ENCODE measurements around the gene GSK3A.
A peak's percentile ranks its signal among the peaks of the same experiment; 100 is the strongest.

Gene GSK3A

GRCh38 chr19:42251572-42252358 is 9.4 kb upstream of the GSK3A start (continued):
- TF ChIP-seq, protein P1, sequence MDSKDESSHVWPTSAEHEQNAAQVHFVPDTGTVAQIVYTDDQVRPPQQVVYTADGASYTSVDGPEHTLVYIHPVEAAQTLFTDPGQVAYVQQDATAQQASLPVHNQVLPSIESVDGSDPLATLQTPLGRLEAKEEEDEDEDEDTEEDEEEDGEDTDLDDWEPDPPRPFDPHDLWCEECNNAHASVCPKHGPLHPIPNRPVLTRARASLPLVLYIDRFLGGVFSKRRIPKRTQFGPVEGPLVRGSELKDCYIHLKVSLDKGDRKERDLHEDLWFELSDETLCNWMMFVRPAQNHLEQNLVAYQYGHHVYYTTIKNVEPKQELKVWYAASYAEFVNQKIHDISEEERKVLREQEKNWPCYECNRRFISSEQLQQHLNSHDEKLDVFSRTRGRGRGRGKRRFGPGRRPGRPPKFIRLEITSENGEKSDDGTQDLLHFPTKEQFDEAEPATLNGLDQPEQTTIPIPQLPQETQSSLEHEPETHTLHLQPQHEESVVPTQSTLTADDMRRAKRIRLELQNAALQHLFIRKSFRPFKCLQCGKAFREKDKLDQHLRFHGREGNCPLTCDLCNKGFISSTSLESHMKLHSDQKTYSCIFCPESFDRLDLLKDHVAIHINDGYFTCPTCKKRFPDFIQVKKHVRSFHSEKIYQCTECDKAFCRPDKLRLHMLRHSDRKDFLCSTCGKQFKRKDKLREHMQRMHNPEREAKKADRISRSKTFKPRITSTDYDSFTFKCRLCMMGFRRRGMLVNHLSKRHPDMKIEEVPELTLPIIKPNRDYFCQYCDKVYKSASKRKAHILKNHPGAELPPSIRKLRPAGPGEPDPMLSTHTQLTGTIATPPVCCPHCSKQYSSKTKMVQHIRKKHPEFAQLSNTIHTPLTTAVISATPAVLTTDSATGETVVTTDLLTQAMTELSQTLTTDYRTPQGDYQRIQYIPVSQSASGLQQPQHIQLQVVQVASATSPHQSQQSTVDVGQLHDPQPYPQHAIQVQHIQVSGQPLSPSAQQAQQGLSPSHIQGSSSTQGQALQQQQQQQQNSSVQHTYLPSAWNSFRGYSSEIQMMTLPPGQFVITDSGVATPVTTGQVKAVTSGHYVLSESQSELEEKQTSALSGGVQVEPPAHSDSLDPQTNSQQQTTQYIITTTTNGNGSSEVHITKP (tag by site-specific recombination; IDR thresholded peaks at IDR 0.05): no peak
- TF ChIP-seq ZSCAN30 (tag by site-specific recombination; IDR thresholded peaks at IDR 0.05) (no peak), GLIS1 (tag by site-specific recombination; IDR thresholded peaks at IDR 0.05) (peak; percentile 27; the same call in 1 of the 2 replicates), ZNF837 (tag by site-specific recombination; IDR thresholded peaks at IDR 0.05) (no peak), ZNF366 (tag by site-specific recombination; conservative IDR thresholded peaks at IDR 0.05) (no peak), ZNF274 (IDR thresholded peaks at IDR 0.05; ENCODE audit: low read length) (no peak), ZNF274 (tag by site-specific recombination; IDR thresholded peaks at IDR 0.05; ENCODE audit: borderline replicate concordance) (no peak), ZNF558 (tag by site-specific recombination; IDR thresholded peaks at IDR 0.05) (no peak), ZNF701 (tag by site-specific recombination; IDR thresholded peaks at IDR 0.05) (no peak), ZNF600 (tag by site-specific recombination; IDR thresholded peaks at IDR 0.05) (0 out of 2 replicates have a peak, but pooled peaks have one; percentile 21), ZEB2 (tag by site-specific recombination; IDR thresholded peaks at IDR 0.05) (no peak), ZNF664 (tag by site-specific recombination; IDR thresholded peaks at IDR 0.05) (no peak), ZFP3 (tag by site-specific recombination; IDR thresholded peaks at IDR 0.05; ENCODE audit: low read depth) (no peak), ZBTB20 (tag by site-specific recombination; IDR thresholded peaks at IDR 0.05) (no peak), HIC1 (tag by site-specific recombination; IDR thresholded peaks at IDR 0.05) (no peak), IKZF3 (tag by site-specific recombination; IDR thresholded peaks at IDR 0.05) (peak; percentile 77), ZNF335 (tag by site-specific recombination; conservative IDR thresholded peaks at IDR 0.05) (no peak), PRDM1 (tag by site-specific recombination; IDR thresholded peaks at IDR 0.05) (no peak), ZXDB (tag by site-specific recombination; IDR thresholded peaks at IDR 0.05) (no peak), ZNF324 (tag by site-specific recombination; IDR thresholded peaks at IDR 0.05) (no peak), ZNF19 (tag by site-specific recombination; IDR thresholded peaks at IDR 0.05; ENCODE audit: low read depth) (no peak), ZNF138 (tag by site-specific recombination; IDR thresholded peaks at IDR 0.05; ENCODE audit: borderline replicate concordance) (no peak), BCL11B (tag by site-specific recombination; IDR thresholded peaks at IDR 0.05; ENCODE audit: low read depth) (no peak), ZNF132 (tag by site-specific recombination; IDR thresholded peaks at IDR 0.05; ENCODE audit: borderline replicate concordance) (no peak), ZNF140 (tag by site-specific recombination; IDR thresholded peaks at IDR 0.05) (no peak), ZNF223 (tag by site-specific recombination; IDR thresholded peaks at IDR 0.05) (no peak), ZNF707 (tag by site-specific recombination; IDR thresholded peaks at IDR 0.05) (no peak), ZNF423 (tag by site-specific recombination; IDR thresholded peaks at IDR 0.05) (peak; percentile 28; the same call in 1 of the 2 replicates), EGR2 (tag by site-specific recombination; IDR thresholded peaks at IDR 0.05; ENCODE audit: low read depth) (no peak; the same call in 1 of the 2 replicates), REPIN1 (tag by site-specific recombination; IDR thresholded peaks at IDR 0.05; ENCODE audit: low read depth) (no peak)
- TF ChIP-seq, protein P2, sequence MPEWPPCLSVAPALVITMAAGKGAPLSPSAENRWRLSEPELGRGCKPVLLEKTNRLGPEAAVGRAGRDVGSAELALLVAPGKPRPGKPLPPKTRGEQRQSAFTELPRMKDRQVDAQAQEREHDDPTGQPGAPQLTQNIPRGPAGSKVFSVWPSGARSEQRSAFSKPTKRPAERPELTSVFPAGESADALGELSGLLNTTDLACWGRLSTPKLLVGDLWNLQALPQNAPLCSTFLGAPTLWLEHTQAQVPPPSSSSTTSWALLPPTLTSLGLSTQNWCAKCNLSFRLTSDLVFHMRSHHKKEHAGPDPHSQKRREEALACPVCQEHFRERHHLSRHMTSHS (tag by site-specific recombination; IDR thresholded peaks at IDR 0.05): no peak
- TF ChIP-seq, protein P3, sequence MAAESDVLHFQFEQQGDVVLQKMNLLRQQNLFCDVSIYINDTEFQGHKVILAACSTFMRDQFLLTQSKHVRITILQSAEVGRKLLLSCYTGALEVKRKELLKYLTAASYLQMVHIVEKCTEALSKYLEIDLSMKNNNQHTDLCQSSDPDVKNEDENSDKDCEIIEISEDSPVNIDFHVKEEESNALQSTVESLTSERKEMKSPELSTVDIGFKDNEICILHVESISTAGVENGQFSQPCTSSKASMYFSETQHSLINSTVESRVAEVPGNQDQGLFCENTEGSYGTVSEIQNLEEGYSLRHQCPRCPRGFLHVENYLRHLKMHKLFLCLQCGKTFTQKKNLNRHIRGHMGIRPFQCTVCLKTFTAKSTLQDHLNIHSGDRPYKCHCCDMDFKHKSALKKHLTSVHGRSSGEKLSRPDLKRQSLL (tag by site-specific recombination; IDR thresholded peaks at IDR 0.05): no peak
